Mesothelial cell of epicardium (in vitro differentiated cells): ENCODE data around the gene FHIT. TPM values are rescaled to one million over a fixed set of nuclear protein-coding genes. Genes with fewer than 3 reads are reported as not detected.

ENCODE experiments used
- DNase-seq, 2 experiments: peaks; one replicate each; pipeline ENCODE4 v3.0.0; 2021; ENCODE audit warnings: low spot score in 2 of 2; ENCODE audit not compliant: unreplicated experiment in 2 of 2
- H3K27ac Mint-ChIP-seq: 2 replicates; pipeline ENCODE4 v1.8.0; 2021; ENCODE audit warnings: mixed read lengths
- H3K27me3 Mint-ChIP-seq: 2 replicates; pipeline ENCODE4 v1.8.0; 2021; ENCODE audit warnings: low read depth, mixed read lengths
- H3K36me3 Mint-ChIP-seq: 2 replicates; pipeline ENCODE4 v1.8.0; 2021; ENCODE audit warnings: mixed read lengths
- H3K4me1 Mint-ChIP-seq: 2 replicates; pipeline ENCODE4 v1.8.0; 2021; ENCODE audit warnings: mixed read lengths
- H3K4me3 Mint-ChIP-seq: 2 replicates; pipeline ENCODE4 v1.8.0; 2021; ENCODE audit warnings: mild to moderate bottlenecking, moderate library complexity, mixed read lengths
- H3K9me3 Mint-ChIP-seq: 2 replicates; pipeline ENCODE4 v1.8.0; 2021; ENCODE audit warnings: mixed read lengths
- total RNA-seq: library from RNA; stranded (reverse); gene quantifications from 3 replicates; pipeline ENCODE4 v1.2.1, GENCODE V29; 2021
- TF ChIP-seq, protein P1 (sequence below): fragments of 200-600 bp; sonication (generic); IDR thresholded peaks from one replicate; pipeline ENCODE4 v1.5.0; 2021; ENCODE audit warnings: antibody characterized with exemption; ENCODE audit not compliant: unreplicated experiment

FHIT gene
- total RNA-seq, 1 donor from 2014 or later, result 10.7 TPM

DNA sequence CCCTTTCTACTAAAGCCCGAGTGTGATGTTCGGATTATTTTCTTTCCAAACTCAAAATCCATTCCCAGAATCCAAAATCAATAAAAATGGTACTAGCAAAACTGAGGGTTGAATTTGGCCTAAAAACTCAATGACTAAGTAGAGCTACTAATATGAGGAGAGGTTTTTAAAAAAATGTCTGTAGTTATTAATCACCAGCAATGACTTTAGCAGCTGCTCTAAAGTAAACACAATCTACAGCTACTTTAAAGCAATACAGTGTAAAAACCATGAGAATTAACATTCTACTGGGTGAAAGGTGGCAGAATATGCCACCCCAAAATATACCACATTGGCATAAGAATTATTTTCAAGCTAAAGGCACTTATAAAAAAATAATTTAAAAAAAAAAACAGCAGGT lies 23.5 kb downstream of the FHIT start:
- Mint-ChIP-seq H3K27me3 (no peaks in the 10 kb centered on the region), H3K4me1 (peaks cover 6% of the 10 kb centered on the region), H3K36me3 (no peaks in the 10 kb centered on the region), H3K4me3 (no peak overlapping the region), H3K27ac (no peak overlapping the region), H3K9me3 (no peaks in the 10 kb centered on the region)
- TF ChIP-seq, protein P1, sequence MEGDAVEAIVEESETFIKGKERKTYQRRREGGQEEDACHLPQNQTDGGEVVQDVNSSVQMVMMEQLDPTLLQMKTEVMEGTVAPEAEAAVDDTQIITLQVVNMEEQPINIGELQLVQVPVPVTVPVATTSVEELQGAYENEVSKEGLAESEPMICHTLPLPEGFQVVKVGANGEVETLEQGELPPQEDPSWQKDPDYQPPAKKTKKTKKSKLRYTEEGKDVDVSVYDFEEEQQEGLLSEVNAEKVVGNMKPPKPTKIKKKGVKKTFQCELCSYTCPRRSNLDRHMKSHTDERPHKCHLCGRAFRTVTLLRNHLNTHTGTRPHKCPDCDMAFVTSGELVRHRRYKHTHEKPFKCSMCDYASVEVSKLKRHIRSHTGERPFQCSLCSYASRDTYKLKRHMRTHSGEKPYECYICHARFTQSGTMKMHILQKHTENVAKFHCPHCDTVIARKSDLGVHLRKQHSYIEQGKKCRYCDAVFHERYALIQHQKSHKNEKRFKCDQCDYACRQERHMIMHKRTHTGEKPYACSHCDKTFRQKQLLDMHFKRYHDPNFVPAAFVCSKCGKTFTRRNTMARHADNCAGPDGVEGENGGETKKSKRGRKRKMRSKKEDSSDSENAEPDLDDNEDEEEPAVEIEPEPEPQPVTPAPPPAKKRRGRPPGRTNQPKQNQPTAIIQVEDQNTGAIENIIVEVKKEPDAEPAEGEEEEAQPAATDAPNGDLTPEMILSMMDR, result no peak
- no peak for DNase-seq

DNA sequence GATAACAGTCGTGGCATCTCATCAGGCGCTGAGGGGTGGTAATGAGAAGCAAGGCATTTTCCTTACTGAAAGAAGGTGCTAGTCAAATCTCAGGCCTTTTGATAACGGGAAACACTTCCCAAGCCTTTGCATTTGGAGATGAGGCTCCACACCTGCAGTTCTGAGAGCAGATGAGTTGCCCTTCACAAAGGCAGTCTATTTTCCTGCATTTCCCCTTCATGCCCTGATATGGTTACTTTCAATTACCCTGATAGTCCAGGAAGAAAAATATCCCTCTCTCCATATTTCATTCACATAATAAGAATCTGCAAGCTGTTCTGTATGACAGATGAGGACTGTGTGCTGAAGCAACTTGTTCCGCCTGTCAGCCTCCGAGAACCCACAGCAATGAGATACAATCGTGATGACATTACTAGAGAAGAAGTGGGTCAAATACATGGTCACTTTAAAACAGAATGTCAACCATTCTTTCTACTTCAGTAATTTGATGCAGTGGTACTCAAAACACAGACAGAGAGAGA lies 25.0 kb downstream of the FHIT start:
- Mint-ChIP-seq H3K9me3 (no peaks in the 10 kb centered on the region), H3K27ac (no peak overlapping the region), H3K36me3 (no peaks in the 10 kb centered on the region), H3K27me3 (no peaks in the 10 kb centered on the region), H3K4me3 (no peak overlapping the region), H3K4me1 (peaks cover 6% of the 10 kb centered on the region)
- TF ChIP-seq, protein P1, result no peak
- DNase-seq, result no peak

DNA sequence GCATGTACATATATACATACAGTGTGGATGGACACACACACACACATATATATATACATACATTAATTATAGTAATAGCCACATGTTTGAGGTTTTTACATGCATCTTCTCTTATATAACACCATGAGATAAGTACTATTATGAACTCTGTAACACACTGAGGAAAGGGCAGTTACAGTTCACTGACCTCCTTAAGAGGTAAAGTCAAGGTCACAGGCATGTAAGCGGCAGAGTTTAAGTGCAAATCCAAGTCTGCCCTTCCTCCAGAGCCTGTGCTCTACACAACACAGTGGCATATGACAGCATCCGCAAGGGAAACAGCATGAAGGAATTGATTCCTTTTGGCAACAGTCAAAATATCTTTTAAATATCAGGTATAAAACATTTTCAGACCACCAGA lies 26.4 kb downstream of the FHIT start:
- DNase-seq, result no peak
- no peak overlapping the region for H3K27ac Mint-ChIP-seq
- peaks cover 6% of the 10 kb centered on the region for H3K4me1 Mint-ChIP-seq
- H3K9me3 Mint-ChIP-seq, result no peaks in the 10 kb centered on the region
- no peaks in the 10 kb centered on the region for H3K36me3 Mint-ChIP-seq
- TF ChIP-seq, protein P1, result no peak
- no peak overlapping the region for H3K4me3 Mint-ChIP-seq
- H3K27me3 Mint-ChIP-seq, result no peaks in the 10 kb centered on the region

DNA sequence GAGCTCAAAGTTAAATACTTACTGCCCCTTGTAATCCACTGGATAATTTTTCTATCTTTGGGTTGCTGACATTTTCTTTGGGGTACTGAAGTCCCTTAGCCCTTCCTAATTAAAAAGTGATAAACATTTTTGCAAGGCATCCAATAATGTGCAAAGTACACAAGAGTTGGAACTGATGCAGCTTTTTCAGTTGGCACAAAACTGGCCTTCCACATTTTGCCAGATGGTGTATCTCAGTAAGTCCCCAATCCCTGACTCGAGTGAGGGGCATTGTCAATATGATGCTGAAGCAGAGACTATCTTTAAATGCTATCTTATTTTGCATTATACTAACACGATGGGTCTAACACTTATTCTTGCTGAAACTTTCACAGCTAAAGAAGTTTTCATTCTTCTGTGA lies 27.8 kb downstream of the FHIT start:
- Mint-ChIP-seq H3K36me3 (no peaks in the 10 kb centered on the region), H3K4me3 (no peak overlapping the region), H3K9me3 (no peaks in the 10 kb centered on the region), H3K27me3 (no peaks in the 10 kb centered on the region), H3K27ac (no peak overlapping the region), H3K4me1 (peaks cover 6% of the 10 kb centered on the region)
- DNase-seq, result no peak
- TF ChIP-seq, protein P1, result no peak

DNA sequence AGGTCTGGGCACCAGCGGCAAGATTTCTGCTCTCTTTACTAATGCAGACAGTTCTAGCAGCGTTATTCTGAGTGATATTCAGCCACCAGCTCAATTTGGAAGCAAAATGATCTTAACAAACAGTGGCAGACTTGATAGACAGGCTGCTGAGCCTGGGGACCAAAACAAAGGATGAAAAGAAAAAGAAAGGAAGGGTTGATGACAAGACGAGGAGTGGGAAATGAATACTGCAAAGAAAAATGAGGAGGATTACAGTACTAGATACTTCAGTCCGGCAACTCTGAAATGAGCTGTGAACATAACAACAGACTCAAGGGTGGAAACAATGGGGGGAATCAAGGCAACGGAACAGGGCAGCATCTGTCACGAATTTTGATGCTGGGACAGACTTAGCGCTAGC lies 28.8 kb downstream of the FHIT start:
- Mint-ChIP-seq H3K27me3 (no peaks in the 10 kb centered on the region), H3K4me1 (peaks cover 4% of the 10 kb centered on the region), H3K4me3 (no peak overlapping the region), H3K27ac (no peak overlapping the region), H3K9me3 (peaks cover 1% of the 10 kb centered on the region), H3K36me3 (no peaks in the 10 kb centered on the region)
- TF ChIP-seq, protein P1, result no peak
- DNase-seq, result no peak
